ENCODE results near the gene RAPGEF1. TPM values are rescaled to one million over a fixed set of nuclear protein-coding genes. Genes with fewer than 3 reads are reported as not detected.

The RAPGEF1 gene
- total RNA-seq, 1 experiment from 2014 or later: 25.2 TPM

DNA sequence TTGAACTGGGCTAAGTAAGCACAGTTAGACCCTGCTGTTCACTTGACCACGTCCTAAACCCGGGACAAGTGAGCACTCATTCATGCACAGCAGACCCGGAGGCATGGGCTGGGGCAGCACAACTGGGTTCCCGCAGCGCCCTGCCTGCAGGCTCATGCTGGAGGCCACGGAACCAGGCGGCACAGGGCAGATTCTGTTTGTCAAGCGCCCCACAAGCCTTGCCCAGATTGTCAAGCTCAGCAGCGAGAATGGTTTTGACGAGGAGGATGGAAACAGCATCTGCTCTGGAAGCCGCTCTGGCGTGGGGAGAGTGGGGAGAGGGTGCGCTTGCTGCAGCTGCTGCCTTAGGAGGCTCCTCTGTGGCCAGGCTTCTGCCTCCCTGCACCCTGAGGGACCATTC, 161.9 kb downstream of the RAPGEF1 start:
- no peak for ATAC-seq
- ChIA-PET CTCF (no interaction called here), POLR2A (ENCODE audit: unreplicated experiment) (no interaction called here)
- no peak overlapping the region for H3K4me3 ChIP-seq (ENCODE audit: low read length)
- TF ChIP-seq EZH2 (IDR thresholded peaks at IDR 0.05; ENCODE audit: low read length, unreplicated experiment) (no peak), EZH2phosphoT487 (IDR thresholded peaks at IDR 0.05; ENCODE audit: borderline replicate concordance, low read length) (no peak)
- TF ChIP-seq, protein P1, sequence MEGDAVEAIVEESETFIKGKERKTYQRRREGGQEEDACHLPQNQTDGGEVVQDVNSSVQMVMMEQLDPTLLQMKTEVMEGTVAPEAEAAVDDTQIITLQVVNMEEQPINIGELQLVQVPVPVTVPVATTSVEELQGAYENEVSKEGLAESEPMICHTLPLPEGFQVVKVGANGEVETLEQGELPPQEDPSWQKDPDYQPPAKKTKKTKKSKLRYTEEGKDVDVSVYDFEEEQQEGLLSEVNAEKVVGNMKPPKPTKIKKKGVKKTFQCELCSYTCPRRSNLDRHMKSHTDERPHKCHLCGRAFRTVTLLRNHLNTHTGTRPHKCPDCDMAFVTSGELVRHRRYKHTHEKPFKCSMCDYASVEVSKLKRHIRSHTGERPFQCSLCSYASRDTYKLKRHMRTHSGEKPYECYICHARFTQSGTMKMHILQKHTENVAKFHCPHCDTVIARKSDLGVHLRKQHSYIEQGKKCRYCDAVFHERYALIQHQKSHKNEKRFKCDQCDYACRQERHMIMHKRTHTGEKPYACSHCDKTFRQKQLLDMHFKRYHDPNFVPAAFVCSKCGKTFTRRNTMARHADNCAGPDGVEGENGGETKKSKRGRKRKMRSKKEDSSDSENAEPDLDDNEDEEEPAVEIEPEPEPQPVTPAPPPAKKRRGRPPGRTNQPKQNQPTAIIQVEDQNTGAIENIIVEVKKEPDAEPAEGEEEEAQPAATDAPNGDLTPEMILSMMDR (conservative IDR thresholded peaks at IDR 0.05; ENCODE audit: low read depth, low read length): no peak
- no peaks in the 10 kb centered on the region for H3F3A ChIP-seq (ENCODE audit: low read length, unreplicated experiment)
- intact Hi-C loops (cut with micrococcal nuclease): no loop called here
- BruUV-seq (replicated peaks): no TSS peak
- no peaks in the 10 kb centered on the region for H3K9me2 ChIP-seq (replicated peaks; ENCODE audit: low read length)
- H3K79me2 ChIP-seq (ENCODE audit: low read length): no peaks in the 10 kb centered on the region
- H3K9me3 ChIP-seq (ENCODE audit: low read length): no peaks in the 10 kb centered on the region
- H3K27ac ChIP-seq (ENCODE audit: low read length): no peak overlapping the region
- no peaks in the 10 kb centered on the region for H3K4me1 ChIP-seq (ENCODE audit: insufficient read depth, low read length)
- no peak for DNase-seq
- no peak overlapping the region for H3K4me2 ChIP-seq (ENCODE audit: low read length)
- H3K27me3 ChIP-seq (ENCODE audit: low read length): no peaks in the 10 kb centered on the region
- H3K36me3 ChIP-seq (ENCODE audit: low read depth, low read length): no peaks in the 10 kb centered on the region
- no peak overlapping the region for H3K9ac ChIP-seq (ENCODE audit: low read length)
- no peak overlapping the region for H2AFZ ChIP-seq (ENCODE audit: low read length)
- H4K20me1 ChIP-seq (ENCODE audit: low read length): no peaks in the 10 kb centered on the region

DNA sequence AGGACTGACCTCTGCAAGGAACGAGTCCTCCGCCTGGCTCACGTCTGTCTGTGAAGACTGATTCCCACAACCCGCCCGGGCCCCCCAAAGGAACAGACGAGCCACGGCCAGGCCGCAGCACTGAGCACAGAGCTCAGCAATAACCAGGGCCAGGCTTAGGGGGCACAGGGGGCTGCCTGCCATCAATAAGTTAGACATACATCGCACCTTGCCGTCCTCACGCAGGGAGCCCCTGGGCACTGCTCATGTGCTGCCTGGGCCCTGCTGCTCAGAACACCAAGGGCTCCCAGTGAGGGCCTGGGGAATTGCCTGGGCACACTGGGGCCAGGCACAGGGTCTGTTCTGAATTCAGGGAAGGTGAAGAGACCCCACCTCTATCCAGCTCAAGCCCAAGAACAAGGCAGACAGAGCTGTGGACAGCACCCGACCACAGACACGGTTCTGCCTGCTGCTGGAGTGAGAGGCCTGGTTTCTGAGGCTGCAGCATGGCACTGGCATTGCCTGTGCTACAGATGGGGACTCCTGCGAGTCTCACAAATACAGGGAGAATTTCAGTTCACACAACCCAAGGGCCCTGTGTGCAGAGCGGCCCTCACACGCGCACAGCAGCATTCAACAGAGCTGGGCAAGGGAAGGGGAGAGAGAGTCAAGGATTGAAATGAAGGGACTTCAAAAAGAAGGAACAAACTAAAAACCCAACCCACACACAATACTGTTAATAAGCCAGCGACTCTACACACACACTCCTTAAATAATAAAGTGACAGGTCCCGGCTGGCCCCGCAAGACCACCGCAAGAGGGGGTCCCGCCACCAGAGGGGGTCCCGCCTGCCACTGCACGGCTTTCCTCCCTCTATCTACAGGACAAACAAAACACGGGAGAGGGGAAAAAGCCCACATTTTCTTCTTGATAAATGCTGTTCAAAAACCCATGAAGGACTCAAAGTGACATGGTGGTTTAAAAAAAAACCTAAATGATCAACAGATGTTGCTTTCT, 162.6 kb downstream of the RAPGEF1 start:
- Histone ChIP-seq H3K9me3 (ENCODE audit: low read length) (no peaks in the 10 kb centered on the region), H3F3A (ENCODE audit: low read length, unreplicated experiment) (no peaks in the 10 kb centered on the region), H3K9ac (ENCODE audit: low read length) (no peak overlapping the region), H3K27ac (ENCODE audit: low read length) (no peak overlapping the region), H3K4me2 (ENCODE audit: low read length) (no peak overlapping the region), H3K4me3 (ENCODE audit: low read length) (no peak overlapping the region), H3K9me2 (replicated peaks; ENCODE audit: low read length) (no peaks in the 10 kb centered on the region), H3K79me2 (ENCODE audit: low read length) (no peaks in the 10 kb centered on the region), H4K20me1 (ENCODE audit: low read length) (no peaks in the 10 kb centered on the region), H3K36me3 (ENCODE audit: low read depth, low read length) (no peaks in the 10 kb centered on the region), H3K4me1 (ENCODE audit: insufficient read depth, low read length) (no peaks in the 10 kb centered on the region), H3K27me3 (ENCODE audit: low read length) (no peaks in the 10 kb centered on the region), H2AFZ (ENCODE audit: low read length) (no peak overlapping the region)
- TF ChIP-seq EZH2phosphoT487 (IDR thresholded peaks at IDR 0.05; ENCODE audit: borderline replicate concordance, low read length): no peak
- no peak for TF ChIP-seq EZH2 (IDR thresholded peaks at IDR 0.05; ENCODE audit: low read length, unreplicated experiment)
- TF ChIP-seq, protein P1 (conservative IDR thresholded peaks at IDR 0.05; ENCODE audit: low read depth, low read length): no peak
- BruUV-seq (replicated peaks): TSS peak; percentile 20
- no peak for DNase-seq
- no peak for ATAC-seq
- intact Hi-C loops (cut with micrococcal nuclease): no loop called here
- ChIA-PET CTCF (no interaction called here), POLR2A (ENCODE audit: unreplicated experiment) (no interaction called here)

Measured in PC-3 (cell line).